Measurements from ENCODE around the gene FOXP1.

DNA sequence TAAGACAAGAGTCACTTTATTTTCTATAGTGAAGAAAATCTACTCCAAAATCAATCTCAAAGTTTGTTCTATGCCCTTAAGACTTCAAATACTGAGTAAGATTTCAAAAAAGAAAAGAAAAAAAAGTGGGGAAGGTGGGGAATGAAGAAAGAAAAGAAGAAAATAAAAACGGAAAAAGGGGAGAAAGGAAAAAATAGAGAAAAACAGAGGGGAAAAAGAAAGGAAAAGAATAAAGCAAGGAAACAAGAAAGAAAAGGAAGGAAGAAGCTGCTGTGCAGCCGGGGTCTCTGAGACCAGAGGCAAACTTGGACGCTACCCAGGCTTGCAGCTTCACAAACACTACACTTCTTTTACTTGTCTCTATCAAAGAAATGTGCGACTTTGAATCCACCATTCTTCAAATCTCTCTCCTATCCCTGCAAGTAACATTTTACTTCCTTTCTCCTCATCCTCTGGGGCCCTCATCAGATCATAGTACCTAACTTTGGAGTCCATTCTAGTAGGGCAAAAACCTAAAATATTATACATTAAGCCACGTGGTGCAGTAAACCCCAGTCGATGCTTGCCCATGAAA lies 279.8 kb downstream of the FOXP1 start:
- TF ChIP-seq, protein P1, sequence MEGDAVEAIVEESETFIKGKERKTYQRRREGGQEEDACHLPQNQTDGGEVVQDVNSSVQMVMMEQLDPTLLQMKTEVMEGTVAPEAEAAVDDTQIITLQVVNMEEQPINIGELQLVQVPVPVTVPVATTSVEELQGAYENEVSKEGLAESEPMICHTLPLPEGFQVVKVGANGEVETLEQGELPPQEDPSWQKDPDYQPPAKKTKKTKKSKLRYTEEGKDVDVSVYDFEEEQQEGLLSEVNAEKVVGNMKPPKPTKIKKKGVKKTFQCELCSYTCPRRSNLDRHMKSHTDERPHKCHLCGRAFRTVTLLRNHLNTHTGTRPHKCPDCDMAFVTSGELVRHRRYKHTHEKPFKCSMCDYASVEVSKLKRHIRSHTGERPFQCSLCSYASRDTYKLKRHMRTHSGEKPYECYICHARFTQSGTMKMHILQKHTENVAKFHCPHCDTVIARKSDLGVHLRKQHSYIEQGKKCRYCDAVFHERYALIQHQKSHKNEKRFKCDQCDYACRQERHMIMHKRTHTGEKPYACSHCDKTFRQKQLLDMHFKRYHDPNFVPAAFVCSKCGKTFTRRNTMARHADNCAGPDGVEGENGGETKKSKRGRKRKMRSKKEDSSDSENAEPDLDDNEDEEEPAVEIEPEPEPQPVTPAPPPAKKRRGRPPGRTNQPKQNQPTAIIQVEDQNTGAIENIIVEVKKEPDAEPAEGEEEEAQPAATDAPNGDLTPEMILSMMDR (IDR thresholded peaks at IDR 0.05): no peak
- no peak for TF ChIP-seq EZH2 (IDR thresholded peaks at IDR 0.05; ENCODE audit: borderline replicate concordance, insufficient read depth, low read depth, low read length, poor library complexity, severe bottlenecking)

Data from B cell (primary cell).